GM23338 (cell line): ENCODE measurements around the gene ERCC1. TPM values are rescaled to one million over a fixed set of nuclear protein-coding genes. Genes with fewer than 3 reads are reported as not detected.

ENCODE experiments used
- ATAC-seq: fragments of 200-7000 bp; cut with Tn5 transposase; 3 replicates; pipeline ENCODE4 v1.9.1; 2020
- DNase-seq: peaks from one replicate; pipeline ENCODE4 v3.0.0-alpha.2; 2015; ENCODE audit warnings: low spot score
- H2AFZ ChIP-seq: fragments of 200-600 bp; sonication (generic); 2 replicates; pipeline ENCODE4 v1.8.0; 2016; ENCODE audit warnings: antibody characterized with exemption, mild to moderate bottlenecking, moderate library complexity
- H3F3A ChIP-seq: fragments of 200-600 bp; sonication (generic); replicated peaks from 2 replicates; pipeline ENCODE4 v1.8.0; 2017; ENCODE audit warnings: antibody characterized with exemption, mixed run types, low read depth
- H3K27ac ChIP-seq: fragments of 200-600 bp; sonication (generic); 2 replicates; pipeline ENCODE4 v1.6.1; 2016; ENCODE audit warnings: low read depth
- H3K27me3 ChIP-seq: fragments of 200-600 bp; sonication (generic); 2 replicates; pipeline ENCODE4 v1.8.0; 2016; ENCODE audit warnings: mild to moderate bottlenecking, mixed run types, moderate library complexity; ENCODE audit not compliant: insufficient read depth
- H3K36me3 ChIP-seq: fragments of 200-600 bp; sonication (generic); 2 replicates; pipeline ENCODE4 v1.8.0; 2016; ENCODE audit warnings: mild to moderate bottlenecking; ENCODE audit not compliant: insufficient read depth
- H3K4me1 ChIP-seq: fragments of 200-600 bp; sonication (generic); 2 replicates; pipeline ENCODE4 v1.8.0; 2016; ENCODE audit warnings: mild to moderate bottlenecking, moderate library complexity; ENCODE audit not compliant: insufficient read depth
- H3K4me2 ChIP-seq: fragments of 200-600 bp; sonication (generic); 2 replicates; pipeline ENCODE4 v1.7.1; 2017; ENCODE audit warnings: mixed run types
- H3K4me3 ChIP-seq: fragments of 200-600 bp; sonication (generic); 2 replicates; pipeline ENCODE4 v1.6.1; 2016; ENCODE audit warnings: mixed run types
- H3K79me2 ChIP-seq: fragments of 200-600 bp; sonication (generic); replicated peaks from 2 replicates; pipeline ENCODE4 v1.8.0; 2017; ENCODE audit warnings: mild to moderate bottlenecking; ENCODE audit not compliant: insufficient read depth
- H3K9me2 ChIP-seq: fragments of 200-600 bp; sonication (generic); 2 replicates; pipeline ENCODE4 v1.8.0; 2017; ENCODE audit not compliant: insufficient read depth
- H4K20me1 ChIP-seq: fragments of 200-600 bp; sonication (generic); replicated peaks from 2 replicates; pipeline ENCODE4 v1.8.0; 2017; ENCODE audit warnings: mild to moderate bottlenecking; ENCODE audit not compliant: insufficient read depth
- H3K27ac Mint-ChIP-seq: 2 replicates; pipeline ENCODE4 v1.8.0; 2020; ENCODE audit warnings: inconsistent platforms, mild to moderate bottlenecking, moderate library complexity, mixed read lengths
- H3K27me3 Mint-ChIP-seq: 3 replicates; pipeline ENCODE4 v1.8.0; 2022; ENCODE audit warnings: low read depth, mild to moderate bottlenecking, moderate library complexity, mixed read lengths, inconsistent platforms; ENCODE audit not compliant: insufficient read depth, poor library complexity
- H3K36me3 Mint-ChIP-seq: 3 replicates; pipeline ENCODE4 v1.8.0; 2021; ENCODE audit warnings: low read depth, mild to moderate bottlenecking, inconsistent platforms, moderate library complexity, mixed read lengths
- H3K4me1 Mint-ChIP-seq: 3 replicates; pipeline ENCODE4 v1.8.0; 2020; ENCODE audit warnings: mild to moderate bottlenecking, inconsistent platforms, mixed read lengths
- H3K4me3 Mint-ChIP-seq: 3 replicates; pipeline ENCODE4 v1.8.0; 2021; ENCODE audit warnings: moderate library complexity, mild to moderate bottlenecking, inconsistent platforms, mixed read lengths
- H3K9me3 Mint-ChIP-seq: 3 replicates; pipeline ENCODE4 v1.8.0; 2020; ENCODE audit warnings: moderate library complexity, mild to moderate bottlenecking, inconsistent platforms, mixed read lengths
- CREB1 ChIP-seq: fragments of 250-450 bp; sonication (Bioruptor Pico); IDR thresholded peaks from 2 replicates; pipeline ENCODE4 v1.5.0; 2020; ENCODE audit warnings: low read depth, mild to moderate bottlenecking, moderate library complexity
- EZH2 ChIP-seq: fragments of 200-600 bp; sonication (generic); IDR thresholded peaks from one replicate; pipeline ENCODE4 v1.8.0; 2017; ENCODE audit warnings: antibody characterized with exemption, mild to moderate bottlenecking, low read depth; ENCODE audit not compliant: unreplicated experiment
- REST ChIP-seq: IDR thresholded peaks from one replicate; pipeline ENCODE4 v1.6.1; 2018; ENCODE audit warnings: antibody characterized with exemption; ENCODE audit not compliant: unreplicated experiment
- STAT1 ChIP-seq: IDR thresholded peaks from one replicate; pipeline ENCODE4 v1.6.1; 2016; ENCODE audit warnings: antibody characterized with exemption; ENCODE audit not compliant: unreplicated experiment
- ZNF114 ChIP-seq: fragments of 250-450 bp; sonication (Bioruptor Pico); IDR thresholded peaks from 2 replicates; pipeline ENCODE4 v1.5.0; 2020; ENCODE audit warnings: mild to moderate bottlenecking, moderate library complexity
- ZNF462 ChIP-seq: fragments of 250-450 bp; sonication (Bioruptor Pico); IDR thresholded peaks from 2 replicates; pipeline ENCODE4 v1.5.0; 2020; ENCODE audit warnings: mild to moderate bottlenecking, moderate library complexity
- polyA plus RNA-seq: library from polyadenylated mRNA; unstranded; fragments of >200 nt; fragmentation: Nextera tagmentation; extraction: Ambion mirVana; gene quantifications from 2 replicates; pipeline ENCODE4 v1.2.1, GENCODE V29; 2016
- total RNA-seq: library from RNA; depleted of rRNA; stranded (reverse); fragments of >200 nt; shearing (Covaris generic); gene quantifications from 2 replicates; pipeline ENCODE4 v1.2.3, GENCODE V29; 2014

Gene ERCC1
- total and polyA plus RNA-seq, 2 experiments from 2014 or later = 39.0 to 52.3 TPM

GRCh38 chr19:45368127-45368526 is 55.6 kb downstream of the ERCC1 start (continued):
- no peak for TF ChIP-seq ZNF462

GRCh38 chr19:45364696-45365095 is 59.0 kb downstream of the ERCC1 start:
- Histone ChIP-seq H3K36me3 (peaks cover 24% of the 10 kb centered on the region), H3K9me2 (no peaks in the 10 kb centered on the region), H3K27ac (no peak overlapping the region), H3K4me1 (peaks cover 7% of the 10 kb centered on the region; the same call in 1 of the 2 replicates), H3K79me2 (peaks cover 23% of the 10 kb centered on the region), H3K4me3 (no peak overlapping the region), H4K20me1 (peaks cover 15% of the 10 kb centered on the region), H2AFZ (no peak overlapping the region), H3F3A (peaks cover 3% of the 10 kb centered on the region), H3K27me3 (no peaks in the 10 kb centered on the region), H3K4me2 (no peak overlapping the region)
- DNase-seq = no peak
- Mint-ChIP-seq H3K27ac (no peak overlapping the region), H3K4me3 (no peak overlapping the region), H3K9me3 (no peaks in the 10 kb centered on the region), H3K27me3 (peaks cover 15% of the 10 kb centered on the region), H3K36me3 (peaks cover 46% of the 10 kb centered on the region), H3K4me1 (peaks cover 7% of the 10 kb centered on the region)
- no peak for ATAC-seq
- TF ChIP-seq ZNF114 (CRISPR knock-in tag) (no peak), REST (no peak), STAT1 (no peak), CREB1 (no peak), ZNF462 (no peak), EZH2 (no peak)
